AG10803 (cell line): ENCODE data around the gene RPUSD4.

Experiments used
- DNase-seq: peaks from one replicate; pipeline ENCODE4 v3.0.0; 2010; ENCODE audit warnings: low read depth
- H3K4me3 ChIP-seq: 2 replicates; pipeline ENCODE4 v1.5.1; 2011; ENCODE audit warnings: mild to moderate bottlenecking, low read length, control low read depth
- CTCF ChIP-seq: conservative IDR thresholded peaks from 2 replicates; pipeline ENCODE4 v1.5.1; 2011; ENCODE audit warnings: mild to moderate bottlenecking, low read length, control low read depth, inconsistent platforms

The RPUSD4 gene

GRCh38 chr11:126157326-126158030 is 54.0 kb downstream of the RPUSD4 start:
- H3K4me3 ChIP-seq = no peak overlapping the region
- TF ChIP-seq CTCF = no peak
- DNase-seq = no peak

GRCh38 chr11:126156814-126157213 is 54.6 kb downstream of the RPUSD4 start:
- TF ChIP-seq CTCF = no peak
- no peak overlapping the region for H3K4me3 ChIP-seq
- no peak for DNase-seq

- no peak for DNase-seq
- H3K4me3 ChIP-seq = no peak overlapping the region
Observed at GRCh38 chr11:126155402-126156187, 55.9 kb downstream of the RPUSD4 start.

GRCh38 chr11:126154691-126155090 is 56.8 kb downstream of the RPUSD4 start:
- H3K4me3 ChIP-seq = no peak overlapping the region
- DNase-seq = no peak
- no peak for TF ChIP-seq CTCF

More at GRCh38 chr11:126155402-126156187, 55.9 kb downstream of the RPUSD4 start:
- TF ChIP-seq CTCF = no peak

GRCh38 chr11:126153972-126154371 is 57.5 kb downstream of the RPUSD4 start:
- DNase-seq = peak; percentile 74
- no peak for TF ChIP-seq CTCF
- no peak overlapping the region for H3K4me3 ChIP-seq

- no peak for DNase-seq
- TF ChIP-seq CTCF = no peak
- no peak overlapping the region for H3K4me3 ChIP-seq
Observed at GRCh38 chr11:126153006-126153405, 58.4 kb downstream of the RPUSD4 start.

- no peak for DNase-seq
Observed at GRCh38 chr11:126152586-126152985, 58.9 kb downstream of the RPUSD4 start.

More at GRCh38 chr11:126152586-126152985, 58.9 kb downstream of the RPUSD4 start:
- TF ChIP-seq CTCF = no peak
- no peak overlapping the region for H3K4me3 ChIP-seq
